WTC11 (cell line): Measurements from ENCODE around the gene RAC2. TPM values are rescaled to one million over a fixed set of nuclear protein-coding genes. Genes with fewer than 3 reads are reported as not detected.

ENCODE experiments used
- ATAC-seq: fragments of 200-7000 bp; cut with Tn5 transposase; 2 replicates; pipeline ENCODE4 v1.10.0; 2021; ENCODE audit warnings: mild to moderate bottlenecking, moderate library complexity
- CTCF ChIA-PET: fragments of 300-600 bp; sonication (Branson Sonifier 250); formaldehyde crosslinking; loops from one replicate; lab custom pipeline; 2021; ENCODE audit warnings: antibody characterized with exemption; lab: Charles Lee
- POLR2A ChIA-PET: fragments of 350-600 bp; sonication (Branson Sonifier 250); formaldehyde crosslinking; loops from one replicate; lab custom pipeline; 2021; ENCODE audit warnings: antibody characterized with exemption; lab: Charles Lee
- DNase-seq: peaks from one replicate; pipeline ENCODE4 v3.0.0; 2021; ENCODE audit warnings: low spot score
- H3K27ac Mint-ChIP-seq: 2 replicates; pipeline ENCODE4 v1.8.0; 2021; ENCODE audit warnings: mixed read lengths
- H3K27me3 Mint-ChIP-seq: 2 replicates; pipeline ENCODE4 v1.8.0; 2021; ENCODE audit warnings: low read depth, mild to moderate bottlenecking, moderate library complexity, mixed read lengths
- H3K36me3 Mint-ChIP-seq: 2 replicates; pipeline ENCODE4 v1.8.0; 2021; ENCODE audit warnings: mixed read lengths
- H3K4me1 Mint-ChIP-seq: 2 replicates; pipeline ENCODE4 v1.8.0; 2022; ENCODE audit warnings: mixed read lengths
- H3K4me3 Mint-ChIP-seq: 2 replicates; pipeline ENCODE4 v1.8.0; 2021; ENCODE audit warnings: mild to moderate bottlenecking, moderate library complexity, mixed read lengths
- H3K9me3 Mint-ChIP-seq: 2 replicates; pipeline ENCODE4 v1.8.0; 2021; ENCODE audit warnings: mixed read lengths
- ATF1 ChIP-seq: sonication (generic); formaldehyde crosslinking; IDR thresholded peaks from 2 replicates; pipeline ENCODE4 v1.8.1; 2023; ENCODE audit warnings: mild to moderate bottlenecking, moderate library complexity, missing genetic modification reagents
- ATF2 ChIP-seq: sonication (generic); formaldehyde crosslinking; IDR thresholded peaks from 2 replicates; pipeline ENCODE4 v1.8.1; 2022; ENCODE audit warnings: low read depth, missing genetic modification reagents, borderline replicate concordance
- CREM ChIP-seq: sonication (generic); formaldehyde crosslinking; IDR thresholded peaks from 2 replicates; pipeline ENCODE4 v1.8.1; 2022; ENCODE audit warnings: mild to moderate bottlenecking, missing genetic modification reagents, moderate library complexity
- CTCF ChIP-seq: fragments of 200-600 bp; IDR thresholded peaks from 2 replicates; pipeline ENCODE4 v1.8.0; 2022; ENCODE audit warnings: antibody characterized with exemption
- ESRRA ChIP-seq: sonication (generic); formaldehyde crosslinking; IDR thresholded peaks from 2 replicates; pipeline ENCODE4 v1.8.1; 2022; ENCODE audit warnings: mild to moderate bottlenecking, missing genetic modification reagents, borderline replicate concordance
- ETV6 ChIP-seq: sonication (generic); formaldehyde crosslinking; IDR thresholded peaks from 2 replicates; pipeline ENCODE4 v1.8.1; 2022; ENCODE audit warnings: mild to moderate bottlenecking, missing genetic modification reagents
- FOXP1 ChIP-seq: sonication (generic); formaldehyde crosslinking; IDR thresholded peaks from 2 replicates; pipeline ENCODE4 v1.8.0; 2022; ENCODE audit warnings: missing genetic modification reagents, mild to moderate bottlenecking, moderate library complexity, borderline replicate concordance
- HMGA2 ChIP-seq: fragments of 250-450 bp; sonication (Bioruptor Pico); IDR thresholded peaks from 2 replicates; pipeline ENCODE4 v1.4.0; 2021; ENCODE audit warnings: mild to moderate bottlenecking, moderate library complexity
- IRF2 ChIP-seq: sonication (generic); formaldehyde crosslinking; IDR thresholded peaks from 2 replicates; pipeline ENCODE4 v1.8.0; 2022; ENCODE audit warnings: low read depth, missing genetic modification reagents, borderline replicate concordance
- NR1H2 ChIP-seq: sonication (generic); formaldehyde crosslinking; IDR thresholded peaks from 2 replicates; pipeline ENCODE4 v1.9.0; 2021; ENCODE audit warnings: mild to moderate bottlenecking, moderate library complexity, missing genetic modification reagents
- NR2C2 ChIP-seq: sonication (generic); formaldehyde crosslinking; IDR thresholded peaks from 2 replicates; pipeline ENCODE4 v1.8.0; 2022; ENCODE audit warnings: mild to moderate bottlenecking, missing genetic modification reagents
- NR3C1 ChIP-seq: sonication (generic); formaldehyde crosslinking; conservative IDR thresholded peaks from 2 replicates; pipeline ENCODE4 v1.8.1; 2023; ENCODE audit warnings: low read depth, mild to moderate bottlenecking, missing genetic modification reagents
- OVOL2 ChIP-seq: fragments of 250-450 bp; sonication (Bioruptor Pico); IDR thresholded peaks from 2 replicates; pipeline ENCODE4 v1.9.0; 2021; ENCODE audit warnings: mild to moderate bottlenecking, borderline replicate concordance
- RORB ChIP-seq: fragments of 250-450 bp; sonication (Bioruptor Pico); IDR thresholded peaks from 2 replicates; pipeline ENCODE4 v1.9.0; 2021; ENCODE audit warnings: mild to moderate bottlenecking
- USF1 ChIP-seq: sonication (generic); formaldehyde crosslinking; IDR thresholded peaks from 2 replicates; pipeline ENCODE4 v1.8.0; 2022; ENCODE audit warnings: mild to moderate bottlenecking, missing genetic modification reagents
- USF2 ChIP-seq: sonication (generic); formaldehyde crosslinking; IDR thresholded peaks from 2 replicates; pipeline ENCODE4 v1.8.1; 2023; ENCODE audit warnings: mild to moderate bottlenecking, missing genetic modification reagents, moderate library complexity
- ZBTB21 ChIP-seq: sonication (generic); formaldehyde crosslinking; IDR thresholded peaks from 2 replicates; pipeline ENCODE4 v1.8.1; 2023; ENCODE audit warnings: mild to moderate bottlenecking, missing genetic modification reagents, borderline replicate concordance
- ZBTB43 ChIP-seq: sonication (generic); formaldehyde crosslinking; IDR thresholded peaks from 2 replicates; pipeline ENCODE4 v1.8.1; 2023; ENCODE audit warnings: mild to moderate bottlenecking, missing genetic modification reagents
- ZMAT4 ChIP-seq: fragments of 250-450 bp; sonication (Bioruptor Pico); IDR thresholded peaks from 2 replicates; pipeline ENCODE4 v1.9.0; 2021; ENCODE audit warnings: mild to moderate bottlenecking
- ZNF317 ChIP-seq: sonication (generic); formaldehyde crosslinking; IDR thresholded peaks from 2 replicates; pipeline ENCODE4 v1.8.1; 2023; ENCODE audit warnings: low read depth, mild to moderate bottlenecking, moderate library complexity, missing genetic modification reagents, borderline replicate concordance
- ZNF396 ChIP-seq: fragments of 250-450 bp; sonication (Bioruptor Pico); IDR thresholded peaks from 2 replicates; pipeline ENCODE4 v1.8.0; 2021; ENCODE audit warnings: mild to moderate bottlenecking, moderate library complexity, borderline replicate concordance
- ZNF423 ChIP-seq: fragments of 250-450 bp; sonication (Bioruptor Pico); IDR thresholded peaks from 2 replicates; pipeline ENCODE4 v2.1.2; 2022; ENCODE audit warnings: mild to moderate bottlenecking, moderate library complexity
- ZNF512 ChIP-seq: sonication (generic); formaldehyde crosslinking; IDR thresholded peaks from 2 replicates; pipeline ENCODE4 v1.8.1; 2022; ENCODE audit warnings: missing genetic modification reagents, borderline replicate concordance
- total RNA-seq: library from RNA; stranded (reverse); gene quantifications from 3 replicates; pipeline ENCODE4 v1.2.3, GENCODE V29; 2021

The RAC2 gene
- total RNA-seq, 1 experiment from 2014 or later: 3.6 TPM

GRCh38 chr22:37205046-37205445 is 39.0 kb downstream of the RAC2 start (continued):
- TF ChIP-seq RORB (CRISPR knock-in tag): no peak
- TF ChIP-seq, all 79 proteins: peak for 0

- ATAC-seq: no peak
- H3K27ac Mint-ChIP-seq: no peak overlapping the region
- H3K4me3 Mint-ChIP-seq: no peak overlapping the region
- no peak for DNase-seq
- ChIA-PET POLR2A (no interaction called here), CTCF (no interaction called here)
- H3K36me3 Mint-ChIP-seq: no peaks in the 10 kb centered on the region
- H3K27me3 Mint-ChIP-seq: no peaks in the 10 kb centered on the region
- no peaks in the 10 kb centered on the region for H3K9me3 Mint-ChIP-seq
- peaks cover 6% of the 10 kb centered on the region; the same call in 1 of the 2 replicates for H3K4me1 Mint-ChIP-seq
- no peak for TF ChIP-seq IRF2 (CRISPR knock-in tag)
- no peak for TF ChIP-seq CTCF
- no peak for TF ChIP-seq ZBTB21
- no peak for TF ChIP-seq CREM (CRISPR knock-in tag)
- no peak for TF ChIP-seq HMGA2 (CRISPR knock-in tag)
- TF ChIP-seq ZMAT4 (CRISPR knock-in tag): no peak
- TF ChIP-seq ETV6: no peak
- TF ChIP-seq FOXP1 (CRISPR knock-in tag): no peak
- no peak for TF ChIP-seq ESRRA (CRISPR knock-in tag)
- no peak for TF ChIP-seq ZNF317
- TF ChIP-seq USF1 (CRISPR knock-in tag): no peak
- no peak for TF ChIP-seq ZNF423 (CRISPR knock-in tag)
- TF ChIP-seq, all 79 proteins: peak for 0
Measured at GRCh38 chr22:37204045-37204655, 39.9 kb downstream of the RAC2 start.

GRCh38 chr22:37203354-37204044 is 40.6 kb downstream of the RAC2 start:
- no peak overlapping the region for H3K27ac Mint-ChIP-seq
- H3K36me3 Mint-ChIP-seq: no peaks in the 10 kb centered on the region
- peaks cover 6% of the 10 kb centered on the region; the same call in 1 of the 2 replicates for H3K4me1 Mint-ChIP-seq
- H3K9me3 Mint-ChIP-seq: no peaks in the 10 kb centered on the region
- ATAC-seq (no peak), DNase-seq (no peak)
- TF ChIP-seq OVOL2 (CRISPR knock-in tag): no peak
- no peak for TF ChIP-seq NR3C1 (CRISPR knock-in tag)
- TF ChIP-seq USF2 (CRISPR knock-in tag): peak; percentile 80
- TF ChIP-seq USF1 (CRISPR knock-in tag): peak; percentile 71
- no peak for TF ChIP-seq NR1H2 (CRISPR knock-in tag)
- TF ChIP-seq ZNF512 (CRISPR knock-in tag): no peak
- TF ChIP-seq ZNF396 (CRISPR knock-in tag): no peak
- TF ChIP-seq ZBTB43 (CRISPR knock-in tag): no peak
- no peak for TF ChIP-seq NR2C2 (CRISPR knock-in tag)
- TF ChIP-seq ATF2 (CRISPR knock-in tag): no peak
- TF ChIP-seq ATF1 (CRISPR knock-in tag): no peak
- H3K4me3 Mint-ChIP-seq: no peak overlapping the region
- H3K27me3 Mint-ChIP-seq: no peaks in the 10 kb centered on the region
- ChIA-PET CTCF (interaction anchor here (4.9 kb wide), 1 partner anchor 56 kb away, joined by 68 read pairs; no protein-coding TSS in a partner anchor), POLR2A (no interaction called here)
